Suprapubic skin (tissue), 3 donors: ENCODE results near the gene KAZN.

Experiments used
- EP300 ChIP-seq: sonication (generic); formaldehyde crosslinking; IDR thresholded peaks from one replicate; pipeline ENCODE4 v1.6.1; 2017; ENCODE audit warnings: antibody characterized with exemption
- POLR2A ChIP-seq, 2 donors: fragments of 450-650 bp; IDR thresholded peaks; one replicate each; pipeline ENCODE4 v1.6.1; 2017; ENCODE audit warnings: antibody characterized with exemption in 2 of 2, mild to moderate bottlenecking in 2 of 2, moderate library complexity in 2 of 2
- TF ChIP-seq, protein P1 (sequence below), 2 donors: fragments of 200-600 bp in 1 of 2; fragments of 450-650 bp in 1 of 2; sonication (generic) in 1 of 2; IDR thresholded peaks; one replicate each; pipeline ENCODE4 v1.5.1; 2016 to 2019; ENCODE audit warnings: antibody characterized with exemption in 2 of 2, mild to moderate bottlenecking in 1 of 2, moderate library complexity in 1 of 2

- TF ChIP-seq, protein P1, sequence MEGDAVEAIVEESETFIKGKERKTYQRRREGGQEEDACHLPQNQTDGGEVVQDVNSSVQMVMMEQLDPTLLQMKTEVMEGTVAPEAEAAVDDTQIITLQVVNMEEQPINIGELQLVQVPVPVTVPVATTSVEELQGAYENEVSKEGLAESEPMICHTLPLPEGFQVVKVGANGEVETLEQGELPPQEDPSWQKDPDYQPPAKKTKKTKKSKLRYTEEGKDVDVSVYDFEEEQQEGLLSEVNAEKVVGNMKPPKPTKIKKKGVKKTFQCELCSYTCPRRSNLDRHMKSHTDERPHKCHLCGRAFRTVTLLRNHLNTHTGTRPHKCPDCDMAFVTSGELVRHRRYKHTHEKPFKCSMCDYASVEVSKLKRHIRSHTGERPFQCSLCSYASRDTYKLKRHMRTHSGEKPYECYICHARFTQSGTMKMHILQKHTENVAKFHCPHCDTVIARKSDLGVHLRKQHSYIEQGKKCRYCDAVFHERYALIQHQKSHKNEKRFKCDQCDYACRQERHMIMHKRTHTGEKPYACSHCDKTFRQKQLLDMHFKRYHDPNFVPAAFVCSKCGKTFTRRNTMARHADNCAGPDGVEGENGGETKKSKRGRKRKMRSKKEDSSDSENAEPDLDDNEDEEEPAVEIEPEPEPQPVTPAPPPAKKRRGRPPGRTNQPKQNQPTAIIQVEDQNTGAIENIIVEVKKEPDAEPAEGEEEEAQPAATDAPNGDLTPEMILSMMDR (IDR thresholded peaks at IDR 0.05), result no peak
- TF ChIP-seq POLR2A (IDR thresholded peaks at IDR 0.05) (no peak), EP300 (no peak)
Observed at GRCh38 chr1:14676400-14676799, 77.9 kb downstream of the KAZN start.
